Ecto neural progenitor cell (in vitro differentiated cells): Measurements from ENCODE around the gene LRFN4.

Experiments used
- DNase-seq: peaks from one replicate; pipeline ENCODE4 v3.0.0-alpha.2; 2018; ENCODE audit warnings: low spot score

LRFN4 gene

GRCh38 chr11:66858186-66858938 lies 1.5 kb downstream of the LRFN4 start:
- DNase-seq, result no peak

- no peak for DNase-seq
These were observed 2.2 kb downstream of the LRFN4 start for GRCh38 chr11:66858939-66859685.

GRCh38 chr11:66859686-66860448 lies 3.0 kb downstream of the LRFN4 start:
- DNase-seq, result no peak

- DNase-seq, result no peak
These were observed 3.6 kb downstream of the LRFN4 start for GRCh38 chr11:66860449-66860831.

- DNase-seq, result no peak
These were observed 4.3 kb downstream of the LRFN4 start for GRCh38 chr11:66861038-66861773.

GRCh38 chr11:66861774-66862558 lies 5.1 kb downstream of the LRFN4 start:
- no peak for DNase-seq

- no peak for DNase-seq
These were observed 5.7 kb downstream of the LRFN4 start for GRCh38 chr11:66862559-66863037.

- no peak for DNase-seq
These were observed 6.7 kb downstream of the LRFN4 start for GRCh38 chr11:66863428-66864125.

GRCh38 chr11:66864172-66864901 lies 7.5 kb downstream of the LRFN4 start:
- no peak for DNase-seq

- DNase-seq, result no peak
These were observed 8.2 kb downstream of the LRFN4 start for GRCh38 chr11:66864924-66865697.

GRCh38 chr11:66866007-66866406 lies 9.1 kb downstream of the LRFN4 start:
- DNase-seq, result no peak

GRCh38 chr11:66866511-66866986 lies 9.7 kb downstream of the LRFN4 start:
- no peak for DNase-seq

GRCh38 chr11:66867425-66868040 lies 10.7 kb downstream of the LRFN4 start:
- no peak for DNase-seq

GRCh38 chr11:66868082-66868725 lies 11.3 kb downstream of the LRFN4 start:
- DNase-seq, result no peak

- DNase-seq, result peak; percentile 84
These were observed 12.1 kb downstream of the LRFN4 start for GRCh38 chr11:66868726-66869566.

GRCh38 chr11:66869567-66869870 lies 12.7 kb downstream of the LRFN4 start:
- DNase-seq, result no peak

GRCh38 chr11:66870131-66870530 lies 13.3 kb downstream of the LRFN4 start:
- DNase-seq, result no peak
